ENCODE results near the gene ADAMTSL5.
"Not testable (repeated sequence)": the region's sequence is repeated elsewhere in the genome, so short reads cannot be mapped to it uniquely, and the experiment has no call there.

ADAMTSL5 gene, protein sequence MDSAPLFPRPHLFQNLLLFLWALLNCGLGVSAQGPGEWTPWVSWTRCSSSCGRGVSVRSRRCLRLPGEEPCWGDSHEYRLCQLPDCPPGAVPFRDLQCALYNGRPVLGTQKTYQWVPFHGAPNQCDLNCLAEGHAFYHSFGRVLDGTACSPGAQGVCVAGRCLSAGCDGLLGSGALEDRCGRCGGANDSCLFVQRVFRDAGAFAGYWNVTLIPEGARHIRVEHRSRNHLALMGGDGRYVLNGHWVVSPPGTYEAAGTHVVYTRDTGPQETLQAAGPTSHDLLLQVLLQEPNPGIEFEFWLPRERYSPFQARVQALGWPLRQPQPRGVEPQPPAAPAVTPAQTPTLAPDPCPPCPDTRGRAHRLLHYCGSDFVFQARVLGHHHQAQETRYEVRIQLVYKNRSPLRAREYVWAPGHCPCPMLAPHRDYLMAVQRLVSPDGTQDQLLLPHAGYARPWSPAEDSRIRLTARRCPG

DNA sequence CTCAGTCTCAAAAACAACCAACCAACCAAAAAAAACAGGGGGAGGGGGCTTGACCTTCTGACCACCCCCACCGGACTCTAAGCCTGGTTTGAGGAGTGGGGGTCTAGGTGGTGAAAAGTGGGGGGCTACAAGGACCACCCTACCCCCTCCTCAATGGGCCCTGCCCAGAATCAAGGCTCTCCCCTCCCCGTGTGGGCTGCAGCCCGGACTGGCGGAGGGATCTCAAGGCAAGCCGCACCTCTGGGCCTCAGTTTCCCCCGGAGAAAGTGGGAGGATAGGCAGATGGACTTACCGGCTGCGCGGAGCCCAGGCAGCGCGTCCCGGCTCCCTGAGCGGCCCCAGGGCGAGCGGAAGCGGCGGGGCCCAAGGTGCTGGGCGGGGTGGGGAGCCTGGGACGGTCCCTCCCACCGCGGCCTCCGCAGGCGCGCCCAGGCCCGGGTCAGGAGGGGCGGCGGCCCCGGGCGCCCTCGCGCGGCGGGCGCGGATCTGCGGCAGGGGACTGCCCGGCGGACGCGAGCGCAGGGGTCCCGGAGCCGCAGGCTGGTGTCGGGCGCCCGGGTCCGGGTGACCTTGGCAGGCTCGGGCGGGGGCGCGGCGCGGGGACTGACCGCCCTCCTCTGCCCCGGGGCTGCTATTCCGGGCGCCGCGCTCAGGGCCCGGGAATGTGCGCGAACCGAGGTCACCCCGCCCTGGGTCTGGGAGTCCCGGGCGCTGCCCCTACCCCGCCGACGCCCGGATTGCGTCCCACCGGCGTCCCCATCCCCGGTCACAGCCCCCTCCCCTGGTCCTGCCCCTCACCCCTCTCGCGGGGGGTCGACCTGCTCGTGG, at the start of gene ADAMTSL5:
ADAMTSL5 (minus strand) TSS at position 349 of the 828 bp plus-strand sequence. CDS start 2,076 bp downstream, outside the sequence.
- DNase-seq = no peak

DNA sequence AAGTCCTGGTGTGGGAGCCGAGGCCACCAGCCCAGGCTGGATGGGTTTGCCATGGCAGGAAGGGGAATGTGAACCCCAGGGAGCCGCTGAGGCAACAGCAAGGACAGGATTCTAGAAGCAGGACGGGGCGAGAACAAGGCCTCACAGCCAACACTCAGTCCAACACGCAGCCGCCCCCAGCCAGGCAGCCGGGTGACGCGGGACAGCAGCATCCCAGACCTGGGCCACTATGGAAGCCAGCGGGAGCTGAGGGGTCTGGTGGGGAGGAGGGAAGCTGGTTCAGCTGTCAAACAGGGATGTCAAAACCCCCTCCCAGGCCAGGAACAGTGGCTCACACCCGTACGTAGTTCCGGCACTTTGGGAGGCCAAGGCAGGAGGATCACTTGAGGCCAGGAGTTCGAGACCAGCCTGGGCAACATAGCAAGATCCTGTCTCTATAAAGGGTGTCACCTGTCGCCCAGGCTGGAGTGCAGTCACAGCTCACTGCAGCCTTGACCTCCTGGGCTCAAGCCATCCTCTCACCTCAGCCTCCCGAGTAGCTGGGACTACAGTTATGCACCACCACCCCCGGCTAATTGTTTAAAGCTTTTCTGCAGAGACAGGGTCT, 48.5 kb upstream of the ADAMTSL5 start:
- DNase-seq = no peak

DNA sequence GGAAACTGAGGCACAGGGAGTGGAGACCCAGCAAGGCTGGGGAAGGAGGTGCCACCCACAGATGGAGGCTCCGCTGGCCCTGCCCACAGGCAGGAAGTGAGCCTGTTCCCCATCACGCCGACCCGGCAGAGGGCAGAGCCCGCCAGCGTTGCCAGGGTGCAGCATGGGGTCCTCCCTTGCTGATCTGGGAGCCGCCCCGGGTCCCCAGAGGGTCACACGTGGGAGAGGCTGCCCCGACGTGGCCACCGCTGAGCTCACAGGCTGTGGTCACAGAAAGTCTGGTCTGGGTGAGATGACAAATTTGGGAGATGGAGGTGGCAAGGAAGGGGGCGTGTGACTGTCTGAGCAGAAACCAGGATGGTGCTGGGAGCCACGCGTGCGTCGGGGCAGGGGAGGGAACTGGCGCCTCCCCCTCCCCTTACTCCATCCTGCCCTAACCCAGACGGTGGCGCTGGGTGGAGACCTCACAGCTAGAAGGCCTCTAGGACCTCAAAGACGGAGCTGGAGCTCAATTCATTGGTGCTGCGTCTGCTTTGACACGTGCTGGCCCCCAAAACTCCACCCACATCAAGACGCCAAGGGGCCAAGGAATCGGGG, 47.6 kb upstream of the ADAMTSL5 start:
- no peak for DNase-seq

DNA sequence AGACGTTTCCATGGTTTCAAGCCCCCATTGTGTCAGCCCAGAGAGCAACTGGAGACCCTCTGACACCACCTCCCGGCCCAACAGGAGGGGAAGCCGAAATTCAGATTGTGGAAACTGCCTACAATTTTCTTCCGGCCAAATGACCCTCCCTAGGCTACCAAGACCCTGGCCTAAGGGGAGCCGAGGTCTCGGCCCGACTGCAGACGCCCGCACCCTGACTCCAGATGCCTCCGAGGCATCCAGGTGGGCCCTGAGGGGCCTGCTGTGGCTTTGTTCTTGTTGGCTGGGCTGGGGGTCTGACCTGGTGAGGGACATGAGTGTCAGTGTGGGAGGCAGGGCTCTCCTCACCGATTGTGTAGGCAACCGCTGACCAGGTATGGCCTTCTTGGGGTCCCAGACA, 45.7 kb upstream of the ADAMTSL5 start:
- no peak for DNase-seq

DNA sequence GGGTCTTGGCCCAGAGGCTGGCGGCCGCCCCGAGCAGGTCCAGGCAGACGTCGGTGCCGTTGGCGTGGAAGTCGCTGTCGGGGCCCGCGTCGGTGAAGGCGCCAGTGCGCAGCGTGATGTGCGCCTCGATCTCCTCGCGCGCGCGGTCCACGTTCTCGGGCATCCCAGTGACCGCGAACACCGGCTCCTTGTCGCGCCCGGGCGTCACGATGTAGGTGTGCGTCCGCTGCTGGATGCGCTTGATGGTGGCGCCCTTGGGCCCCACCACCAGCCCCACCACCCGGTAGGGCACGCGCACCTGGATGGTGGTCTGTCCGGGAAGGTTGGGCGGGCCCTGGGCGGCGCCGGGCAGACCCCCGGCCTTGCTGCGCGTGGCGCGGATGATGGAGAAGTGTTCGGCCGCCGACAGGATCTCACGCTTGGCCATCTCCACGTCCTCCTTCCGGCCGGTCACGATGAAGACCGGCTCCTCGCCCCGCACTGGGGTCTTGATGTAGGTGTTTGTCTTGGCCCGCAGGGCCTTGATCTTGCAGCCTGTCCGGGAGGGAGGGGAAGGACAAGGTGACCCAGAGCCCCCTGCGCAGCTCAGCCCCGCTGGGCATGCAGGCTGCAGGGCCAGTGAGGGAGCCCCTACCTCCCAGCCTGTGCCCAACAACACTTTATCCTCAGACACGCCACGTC, 43.7 kb upstream of the ADAMTSL5 start:
- DNase-seq = no peak

DNA sequence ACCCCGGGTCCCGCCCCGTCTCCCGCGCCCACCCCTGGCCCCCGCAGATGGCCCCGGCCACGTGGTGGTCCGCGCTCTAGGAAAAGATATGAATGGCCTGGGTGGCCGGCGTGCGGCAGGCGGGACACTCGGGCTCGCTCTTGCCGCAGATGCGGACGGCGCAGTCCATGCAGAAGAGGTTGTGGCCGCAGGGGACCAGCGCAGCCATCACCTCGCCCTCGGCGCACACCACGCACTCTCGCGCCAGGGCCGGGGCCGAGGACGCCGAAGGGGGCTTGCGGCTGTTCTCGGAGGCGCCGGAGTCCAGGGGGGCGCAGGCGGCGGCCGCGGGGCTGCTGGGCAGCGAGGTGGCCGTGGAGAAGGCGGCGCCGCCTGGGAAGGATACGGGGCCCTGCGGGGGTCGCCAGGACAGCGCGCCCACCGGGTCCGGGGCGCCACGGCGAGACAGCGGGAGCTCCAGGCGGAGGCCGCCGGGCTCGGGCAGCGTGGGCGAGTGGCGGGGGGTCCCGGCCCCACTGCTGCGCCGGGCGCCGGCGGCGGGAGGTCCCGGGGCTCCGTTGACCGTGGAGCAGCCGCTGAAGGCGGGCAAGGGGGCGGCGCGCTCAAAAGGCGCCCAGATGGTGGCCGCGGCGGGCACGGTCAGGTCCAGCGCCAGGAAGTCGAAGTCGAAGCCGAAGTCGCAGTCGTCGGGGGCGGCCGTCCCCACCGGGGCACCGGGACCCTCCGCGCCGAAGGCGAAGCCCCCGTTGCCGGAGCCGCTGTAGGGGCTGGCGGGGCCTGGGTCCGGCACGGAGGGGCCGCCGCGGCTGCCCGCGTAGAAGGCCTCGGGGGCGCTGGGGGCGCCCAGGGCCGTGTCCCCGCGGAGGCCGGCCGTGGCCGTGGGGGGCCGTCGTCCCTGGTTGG, 42.9 kb upstream of the ADAMTSL5 start:
- DNase-seq = no peak

DNA sequence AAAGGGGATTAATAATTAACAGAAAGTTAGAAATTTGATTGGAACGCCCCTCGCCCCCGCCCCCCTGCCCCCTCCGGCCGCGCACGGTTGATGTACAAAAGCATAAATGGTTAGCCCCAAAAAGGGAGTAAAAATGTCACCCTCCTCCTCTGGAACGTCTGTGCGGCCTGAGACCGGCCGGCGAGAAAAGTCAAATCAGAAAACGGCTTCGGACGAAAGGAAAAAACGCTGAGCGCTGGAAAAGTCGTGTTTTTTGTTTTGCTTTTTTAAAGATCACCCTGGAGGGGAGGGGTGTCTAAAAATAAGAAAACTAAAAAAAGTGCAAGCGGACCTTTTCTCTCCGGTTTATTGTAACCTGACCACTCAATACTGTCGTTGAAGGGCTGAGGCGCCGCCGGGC, 42.1 kb upstream of the ADAMTSL5 start:
- no peak for DNase-seq

DNA sequence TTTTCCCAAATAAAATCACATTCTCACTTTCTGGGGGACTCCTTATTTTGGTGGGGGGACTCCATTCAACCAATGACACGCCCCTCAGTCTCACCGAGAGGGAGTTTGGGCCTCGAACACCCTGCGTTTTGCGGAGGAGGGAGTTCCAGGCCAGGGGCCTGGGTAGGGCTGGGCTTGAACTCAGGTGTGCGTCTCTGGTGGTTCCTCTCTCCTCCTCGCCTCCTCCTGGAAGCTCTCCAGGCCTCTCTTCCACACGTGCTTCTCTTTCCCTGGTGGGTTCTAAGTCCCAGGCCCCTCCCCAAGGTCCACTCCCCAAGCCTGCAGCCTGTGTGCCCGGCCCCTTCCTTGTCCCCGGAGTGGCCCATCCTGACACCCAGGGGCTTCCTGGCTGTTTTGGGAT, 40.6 kb upstream of the ADAMTSL5 start:
- DNase-seq = no peak

DNA sequence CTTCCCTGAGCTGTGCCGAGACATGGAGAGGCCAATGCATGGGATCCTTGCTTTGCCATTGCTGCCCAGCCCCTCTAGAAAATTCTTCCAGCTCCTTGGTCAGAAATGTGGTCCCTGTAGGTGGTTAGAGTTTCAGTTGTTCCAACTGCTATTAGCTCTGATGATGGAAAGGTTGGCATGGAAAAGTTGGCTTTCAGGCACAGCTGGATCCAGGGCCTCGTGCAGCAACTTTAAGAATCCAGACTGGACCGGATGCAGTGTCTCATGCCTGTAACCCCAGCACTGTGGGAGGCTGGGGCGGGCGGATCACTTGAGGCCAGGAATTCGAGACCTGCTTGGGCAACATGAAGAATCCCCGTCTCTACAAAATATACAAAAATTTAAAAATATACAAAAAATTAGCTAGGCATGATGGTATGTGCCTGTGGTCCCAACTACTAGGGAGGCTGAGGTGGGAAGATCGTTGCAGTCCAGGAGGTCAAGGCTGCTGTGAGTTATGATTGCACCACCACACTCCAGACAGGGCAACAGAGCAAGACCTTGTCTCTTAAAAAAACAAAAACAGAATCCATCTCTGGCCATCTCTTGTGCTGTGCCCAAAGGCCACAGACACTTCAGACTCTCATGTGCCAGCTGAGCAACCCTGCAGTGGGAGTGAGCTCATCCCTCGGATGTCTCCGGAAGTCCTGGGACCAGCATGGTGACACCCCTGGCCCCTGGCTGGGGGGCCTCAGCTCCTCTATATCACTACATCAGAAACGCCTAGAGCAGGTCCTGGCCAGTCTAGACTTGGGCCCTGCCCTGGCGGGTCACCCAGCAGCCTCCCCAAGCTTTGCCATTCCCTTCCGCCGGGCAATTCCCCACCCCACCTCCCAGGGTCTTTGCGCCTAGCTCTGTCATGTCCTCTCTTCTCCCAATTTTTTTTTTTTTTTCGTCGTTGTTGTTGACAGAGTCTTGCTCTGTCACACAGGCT, 38.5 kb upstream of the ADAMTSL5 start:
- no peak for DNase-seq

DNA sequence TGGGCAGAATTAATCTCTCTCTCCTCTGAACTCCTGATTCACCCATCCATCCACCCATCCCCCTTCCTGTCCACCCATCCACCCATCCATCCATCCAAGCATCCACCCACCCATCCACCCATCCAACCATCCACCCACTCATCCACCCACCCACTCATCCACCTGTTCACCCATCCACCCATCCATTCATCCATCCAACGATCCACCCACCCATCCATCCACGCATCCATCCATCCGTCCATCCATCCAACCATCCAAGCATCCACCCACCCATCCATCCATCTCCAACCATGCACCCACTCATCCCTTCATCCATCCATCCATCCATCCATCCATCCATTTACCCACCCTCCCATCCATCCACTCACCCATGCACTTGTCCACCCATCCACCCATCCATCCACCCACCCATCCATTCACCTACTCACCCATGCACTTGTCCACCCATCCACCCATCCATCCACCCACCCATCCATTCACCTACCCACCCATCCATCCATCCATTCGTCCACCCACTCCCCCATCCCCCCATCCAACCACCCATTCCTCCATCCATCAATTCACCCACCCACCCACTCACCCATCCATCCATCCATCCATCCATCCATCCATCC, 36.6 kb upstream of the ADAMTSL5 start:
- no peak for DNase-seq

DNA sequence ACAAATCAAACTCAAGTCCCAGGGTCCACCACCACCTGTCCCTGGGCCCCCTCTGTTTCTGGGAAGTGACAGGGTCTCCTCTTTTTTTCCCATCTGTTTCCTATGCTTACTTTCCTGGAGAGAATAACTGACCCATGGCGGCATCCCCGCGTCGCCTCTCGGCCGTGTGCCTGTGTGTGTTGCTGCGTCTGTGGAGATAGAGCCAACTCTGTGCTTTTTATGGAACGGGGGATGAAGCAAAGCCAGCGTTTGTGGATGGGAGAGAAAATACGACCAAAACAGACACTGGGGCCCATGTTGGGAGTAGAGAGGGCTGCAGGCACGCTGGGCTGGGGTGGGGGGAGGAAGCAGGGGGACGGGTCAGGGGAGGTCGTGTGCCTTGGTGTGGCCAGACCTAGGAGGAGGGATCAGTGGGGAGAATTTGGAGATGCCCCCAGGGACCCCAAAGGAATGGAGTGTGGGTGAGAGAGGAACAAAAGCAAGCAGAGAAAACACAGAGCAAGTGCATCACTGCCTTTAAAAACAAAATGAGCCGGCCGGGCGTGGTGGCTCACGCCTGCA, 27.6 kb upstream of the ADAMTSL5 start:
- DNase-seq = no peak

DNA sequence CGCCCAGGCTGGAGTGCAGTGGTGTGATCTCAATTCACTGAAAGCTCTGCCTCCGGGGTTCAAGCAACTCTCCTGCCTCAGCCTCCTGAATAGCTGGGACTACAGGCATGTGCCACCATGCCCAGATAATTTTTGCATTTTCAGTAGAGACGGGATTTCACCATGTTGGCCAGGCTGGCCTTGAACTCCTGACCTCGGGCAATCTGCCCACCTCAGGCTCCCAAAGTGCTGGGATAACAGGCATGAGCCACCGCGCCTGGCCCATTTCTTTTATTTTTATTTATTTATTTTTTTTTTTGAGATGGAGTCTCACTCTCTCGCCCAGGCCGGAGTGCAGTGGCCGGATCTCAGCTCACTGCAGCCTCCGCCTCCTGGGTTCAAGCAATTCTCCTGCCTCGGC, 26.9 kb upstream of the ADAMTSL5 start:
- not testable (repeated sequence) for DNase-seq

DNA sequence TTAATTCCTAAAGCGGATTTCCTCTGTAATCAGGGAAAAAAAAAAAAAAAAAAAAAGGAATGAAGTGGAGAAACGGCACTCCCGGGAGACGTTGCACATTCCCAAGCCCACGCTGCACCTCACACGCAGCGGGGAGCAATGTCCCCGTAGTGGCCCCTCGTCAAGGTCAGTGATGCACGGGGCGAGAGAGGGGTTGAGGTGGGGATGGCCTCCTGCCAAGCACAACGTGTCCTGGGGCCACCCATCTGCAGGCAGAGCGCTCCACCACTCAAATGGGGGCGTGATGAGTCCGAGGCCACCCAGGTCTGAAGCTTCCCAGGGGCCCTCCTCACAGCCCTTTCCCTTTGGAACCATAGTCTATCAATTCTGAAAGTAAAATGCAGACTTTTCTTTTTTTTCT, 26.2 kb upstream of the ADAMTSL5 start:
- no peak for DNase-seq

DNA sequence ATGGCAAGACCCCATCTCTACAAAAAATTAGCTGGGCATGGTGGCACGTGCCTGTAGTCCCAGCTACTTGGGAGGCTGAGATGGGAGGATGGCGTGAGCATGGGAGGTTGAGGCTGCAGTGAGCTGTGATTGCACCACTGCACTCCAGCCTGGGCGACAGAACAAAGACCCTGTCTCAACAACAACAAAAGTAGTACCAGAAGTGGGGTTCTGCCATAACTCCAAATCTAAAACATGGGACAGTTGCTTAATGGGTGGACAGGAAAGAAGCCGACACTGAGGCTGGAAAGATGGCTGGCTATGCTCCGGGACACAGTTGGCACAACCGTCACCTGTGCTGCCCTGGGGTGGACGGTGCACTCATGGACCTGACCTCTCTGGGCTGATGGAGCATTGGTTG, 22.9 kb upstream of the ADAMTSL5 start:
- DNase-seq = not testable (repeated sequence)

DNA sequence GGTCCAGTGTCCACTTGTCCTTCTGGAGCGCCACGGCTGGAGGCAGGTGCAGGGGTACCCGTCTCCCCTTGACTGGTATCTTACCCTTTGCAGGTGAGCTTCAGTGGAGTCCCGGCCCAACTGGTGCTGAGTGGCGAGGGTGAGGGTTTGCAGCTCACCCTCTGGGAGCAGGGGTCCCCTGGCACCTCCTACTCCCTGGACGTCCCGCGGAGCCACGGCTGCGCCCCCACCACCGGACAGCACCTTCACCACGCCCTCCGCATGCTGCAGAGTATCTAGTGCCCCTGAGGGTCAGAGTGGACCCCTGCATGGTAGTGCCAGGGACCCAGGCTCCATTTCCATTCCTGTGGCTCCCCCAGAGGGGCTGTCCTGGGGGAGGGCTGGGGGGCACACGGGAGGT, 22.2 kb upstream of the ADAMTSL5 start:
- no peak for DNase-seq

DNA sequence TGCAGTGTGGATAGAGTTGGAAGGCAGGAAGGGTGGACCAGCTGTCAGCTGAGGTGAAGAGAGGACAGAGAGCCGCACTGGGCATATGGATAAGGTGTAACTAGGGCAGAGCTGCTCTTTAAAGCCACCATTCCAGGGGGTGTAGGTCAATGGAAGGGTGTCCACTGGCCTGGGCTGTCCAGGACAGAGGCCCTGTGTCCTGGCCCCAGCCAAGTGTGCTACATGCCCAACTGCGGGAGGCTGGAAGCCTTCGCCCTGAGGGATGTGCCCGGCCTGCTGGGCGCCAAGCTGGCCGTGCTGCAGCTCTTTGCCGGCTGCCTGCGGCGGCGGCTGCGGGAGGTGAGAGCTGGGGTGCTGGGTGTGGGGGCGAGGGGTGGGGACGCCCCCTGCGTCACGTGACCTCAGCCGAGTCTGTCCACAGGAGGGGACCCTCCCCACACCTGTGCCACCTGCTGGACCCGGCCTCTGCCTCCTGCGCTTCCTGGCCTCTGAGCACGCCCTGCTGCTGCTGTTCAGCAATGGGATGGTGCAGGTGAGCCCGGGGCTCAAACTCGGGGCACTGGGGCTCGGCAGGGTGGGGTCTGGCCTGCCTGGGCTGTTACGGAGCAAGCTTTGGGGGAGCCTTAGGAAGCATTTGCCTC, 20.8 kb upstream of the ADAMTSL5 start:
- DNase-seq = no peak

DNA sequence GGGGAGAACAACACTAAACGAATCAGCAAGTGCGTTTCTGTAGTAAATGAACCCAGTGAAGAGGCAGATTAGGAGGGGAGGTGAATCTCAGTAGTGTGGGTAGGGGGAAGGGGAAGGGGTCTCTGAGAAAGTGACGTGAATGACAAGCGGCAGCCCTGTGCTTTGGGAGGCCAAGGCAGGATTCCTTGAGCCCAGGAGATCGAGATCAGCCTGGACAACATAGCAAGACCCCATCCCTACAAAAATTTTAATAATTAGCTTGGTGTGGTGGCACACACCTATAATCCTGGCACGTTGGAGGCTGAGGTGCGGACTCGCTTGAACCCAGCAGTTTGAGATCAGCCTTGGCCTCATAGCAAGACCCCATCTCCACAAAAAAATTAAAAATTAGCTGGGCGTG, 19.2 kb upstream of the ADAMTSL5 start:
- DNase-seq = no peak

DNA sequence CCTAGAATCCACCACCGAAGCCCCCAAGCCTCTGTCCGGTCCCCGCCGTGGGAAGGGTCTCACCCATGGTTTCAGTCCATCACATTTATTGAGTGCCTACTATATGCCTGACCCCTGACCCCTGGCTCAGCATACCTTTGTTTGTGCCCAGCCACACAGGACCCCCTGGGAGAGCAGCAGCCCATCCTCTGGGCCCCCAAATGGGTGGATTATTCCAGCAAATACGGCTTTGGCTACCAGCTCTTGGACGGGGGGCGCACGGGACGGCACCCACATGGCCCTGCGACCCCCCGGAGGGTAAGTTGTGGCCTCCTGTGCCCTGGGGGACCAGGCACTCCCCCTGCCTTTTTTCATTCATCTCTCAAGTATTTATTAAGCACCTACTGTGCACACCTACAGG, 18.8 kb upstream of the ADAMTSL5 start:
- no peak for DNase-seq

DNA sequence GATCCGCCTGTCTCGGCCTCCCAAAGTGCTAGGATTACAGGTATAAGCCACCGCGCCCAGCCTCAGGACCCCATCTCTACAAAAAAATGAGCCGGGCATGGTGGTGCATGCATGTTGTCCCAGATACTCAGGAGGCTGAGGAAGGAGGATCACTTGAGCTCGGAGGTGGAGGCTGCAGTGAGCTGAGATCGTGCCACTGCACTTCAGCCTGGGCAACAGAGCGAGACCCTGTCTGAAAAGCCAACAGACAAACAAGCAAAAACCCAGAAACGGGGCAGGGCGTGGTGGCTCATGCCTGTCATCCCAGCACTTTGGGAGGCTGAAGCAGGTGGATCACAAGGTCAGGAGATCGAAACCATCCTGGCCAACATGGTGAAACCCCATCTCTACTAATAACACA, 18.0 kb upstream of the ADAMTSL5 start:
- not testable (repeated sequence) for DNase-seq

Measured in NCI-H2171 (cell line).